Measurements from ENCODE around the gene STAMBPL1. TPM values are rescaled to one million over a fixed set of nuclear protein-coding genes. Genes with fewer than 3 reads are reported as not detected.

Gene STAMBPL1
- polyA plus RNA-seq, 1 donor from 2014 or later: 21.9 TPM

DNA sequence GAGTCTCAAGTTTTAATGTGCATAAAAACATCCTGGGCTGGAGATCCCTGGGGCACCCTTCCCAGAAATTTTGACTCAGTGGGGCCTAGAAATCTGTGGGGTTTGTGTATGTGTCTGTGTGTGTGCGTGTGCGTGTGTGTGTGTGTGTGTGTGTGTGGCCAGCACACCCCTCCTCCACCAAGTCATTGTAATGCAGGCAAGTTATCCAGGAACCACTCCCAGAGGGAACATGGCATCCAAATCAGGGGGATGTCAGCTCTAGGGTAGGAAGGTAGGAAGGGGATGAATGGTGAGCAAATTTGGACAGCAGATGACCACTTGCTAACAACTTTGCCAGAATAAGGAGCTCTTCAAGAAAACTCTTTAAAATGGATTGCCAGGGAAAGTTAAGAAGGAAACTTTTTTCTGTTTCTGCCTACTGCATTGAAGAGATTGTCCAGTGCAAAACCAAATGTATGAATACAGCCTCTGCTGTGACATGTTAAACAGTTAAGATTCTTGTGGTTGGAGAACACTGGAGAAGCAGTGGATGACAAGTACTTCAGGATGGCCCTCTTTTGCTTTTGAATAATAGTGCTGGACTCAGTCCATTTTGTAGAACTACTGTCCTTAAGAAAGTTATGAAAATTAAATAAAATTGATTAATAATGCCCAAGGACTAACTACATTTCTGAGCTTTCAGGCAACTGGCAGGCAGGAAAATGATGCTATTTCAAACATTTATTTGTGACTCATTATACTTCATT, 12.3 kb downstream of the STAMBPL1 start:
- Histone ChIP-seq H4K20me1 (ENCODE audit: insufficient read depth) (no peaks in the 10 kb centered on the region), H3K4me2 (ENCODE audit: low read length) (no peak overlapping the region), H3K79me2 (replicated peaks; ENCODE audit: insufficient read depth, low read length) (no peaks in the 10 kb centered on the region), H3F3A (ENCODE audit: insufficient read depth, low read length, poor library complexity, severe bottlenecking) (no peaks in the 10 kb centered on the region), H3K4me3 (ENCODE audit: low read length) (no peak overlapping the region), H2AFZ (ENCODE audit: low read depth, low read length) (no peak overlapping the region), H3K9ac (ENCODE audit: low read length) (no peak overlapping the region), H3K9me3 (ENCODE audit: low read length) (no peaks in the 10 kb centered on the region), H3K9me2 (ENCODE audit: insufficient read depth, low read length) (no peaks in the 10 kb centered on the region), H3K27me3 (ENCODE audit: insufficient read depth, low read depth, low read length) (no peaks in the 10 kb centered on the region), H3K36me3 (ENCODE audit: insufficient read depth, low read length) (no peaks in the 10 kb centered on the region), H3K27ac (ENCODE audit: low read length) (no peak overlapping the region)
- TF ChIP-seq MXI1 (conservative IDR thresholded peaks at IDR 0.05; ENCODE audit: poor library complexity, severe bottlenecking) (no peak), EP300 (conservative IDR thresholded peaks at IDR 0.05; ENCODE audit: poor library complexity, severe bottlenecking) (no peak), POLR2AphosphoS5 (IDR thresholded peaks at IDR 0.05) (no peak), TAF1 (IDR thresholded peaks at IDR 0.05; ENCODE audit: low read depth) (no peak), SMC3 (conservative IDR thresholded peaks at IDR 0.05; ENCODE audit: poor library complexity) (no peak), EZH2 (IDR thresholded peaks at IDR 0.05; ENCODE audit: borderline replicate concordance, insufficient read depth, low read length, poor library complexity, severe bottlenecking) (no peak), CTCF (IDR thresholded peaks at IDR 0.05; ENCODE audit: poor library complexity, severe bottlenecking) (no peak), RAD21 (conservative IDR thresholded peaks at IDR 0.05) (no peak)
- TF ChIP-seq, protein P1, sequence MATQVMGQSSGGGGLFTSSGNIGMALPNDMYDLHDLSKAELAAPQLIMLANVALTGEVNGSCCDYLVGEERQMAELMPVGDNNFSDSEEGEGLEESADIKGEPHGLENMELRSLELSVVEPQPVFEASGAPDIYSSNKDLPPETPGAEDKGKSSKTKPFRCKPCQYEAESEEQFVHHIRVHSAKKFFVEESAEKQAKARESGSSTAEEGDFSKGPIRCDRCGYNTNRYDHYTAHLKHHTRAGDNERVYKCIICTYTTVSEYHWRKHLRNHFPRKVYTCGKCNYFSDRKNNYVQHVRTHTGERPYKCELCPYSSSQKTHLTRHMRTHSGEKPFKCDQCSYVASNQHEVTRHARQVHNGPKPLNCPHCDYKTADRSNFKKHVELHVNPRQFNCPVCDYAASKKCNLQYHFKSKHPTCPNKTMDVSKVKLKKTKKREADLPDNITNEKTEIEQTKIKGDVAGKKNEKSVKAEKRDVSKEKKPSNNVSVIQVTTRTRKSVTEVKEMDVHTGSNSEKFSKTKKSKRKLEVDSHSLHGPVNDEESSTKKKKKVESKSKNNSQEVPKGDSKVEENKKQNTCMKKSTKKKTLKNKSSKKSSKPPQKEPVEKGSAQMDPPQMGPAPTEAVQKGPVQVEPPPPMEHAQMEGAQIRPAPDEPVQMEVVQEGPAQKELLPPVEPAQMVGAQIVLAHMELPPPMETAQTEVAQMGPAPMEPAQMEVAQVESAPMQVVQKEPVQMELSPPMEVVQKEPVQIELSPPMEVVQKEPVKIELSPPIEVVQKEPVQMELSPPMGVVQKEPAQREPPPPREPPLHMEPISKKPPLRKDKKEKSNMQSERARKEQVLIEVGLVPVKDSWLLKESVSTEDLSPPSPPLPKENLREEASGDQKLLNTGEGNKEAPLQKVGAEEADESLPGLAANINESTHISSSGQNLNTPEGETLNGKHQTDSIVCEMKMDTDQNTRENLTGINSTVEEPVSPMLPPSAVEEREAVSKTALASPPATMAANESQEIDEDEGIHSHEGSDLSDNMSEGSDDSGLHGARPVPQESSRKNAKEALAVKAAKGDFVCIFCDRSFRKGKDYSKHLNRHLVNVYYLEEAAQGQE (IDR thresholded peaks at IDR 0.05; ENCODE audit: borderline replicate concordance): no peak

DNA sequence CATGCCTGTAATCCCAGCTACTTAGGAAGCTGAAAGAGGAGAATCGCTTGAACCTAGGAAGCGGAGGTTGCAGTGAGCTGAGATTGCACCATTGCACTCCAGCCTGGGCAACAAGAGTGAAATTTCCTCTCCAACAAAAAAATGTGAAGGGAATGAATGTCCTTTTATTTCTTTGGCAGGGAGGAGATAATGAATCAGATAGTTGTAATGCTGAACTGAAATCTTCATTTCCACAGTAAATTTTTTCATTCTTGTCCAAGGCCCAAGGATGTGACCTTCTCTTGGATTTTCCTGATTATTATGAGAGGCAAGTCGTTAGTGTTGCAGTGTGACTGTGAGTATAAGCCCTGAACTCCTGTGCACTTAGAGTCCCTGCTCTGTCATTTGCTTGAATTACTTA, 13.6 kb downstream of the STAMBPL1 start:
- no peak overlapping the region for H3K9ac ChIP-seq (ENCODE audit: low read length)
- H3K4me3 ChIP-seq (ENCODE audit: low read length): no peak overlapping the region
- no peaks in the 10 kb centered on the region for H3F3A ChIP-seq (ENCODE audit: insufficient read depth, low read length, poor library complexity, severe bottlenecking)
- no peaks in the 10 kb centered on the region for H3K9me3 ChIP-seq (ENCODE audit: low read length)
- no peak overlapping the region for H2AFZ ChIP-seq (ENCODE audit: low read depth, low read length)
- H4K20me1 ChIP-seq (ENCODE audit: insufficient read depth): no peaks in the 10 kb centered on the region
- H3K36me3 ChIP-seq (ENCODE audit: insufficient read depth, low read length): no peaks in the 10 kb centered on the region
- no peak overlapping the region for H3K27ac ChIP-seq (ENCODE audit: low read length)
- no peaks in the 10 kb centered on the region for H3K79me2 ChIP-seq (replicated peaks; ENCODE audit: insufficient read depth, low read length)
- H3K4me2 ChIP-seq (ENCODE audit: low read length): no peak overlapping the region
- no peaks in the 10 kb centered on the region for H3K9me2 ChIP-seq (ENCODE audit: insufficient read depth, low read length)
- H3K27me3 ChIP-seq (ENCODE audit: insufficient read depth, low read depth, low read length): no peaks in the 10 kb centered on the region
- no peak for TF ChIP-seq SMC3 (conservative IDR thresholded peaks at IDR 0.05; ENCODE audit: poor library complexity)
- TF ChIP-seq, protein P1 (IDR thresholded peaks at IDR 0.05; ENCODE audit: borderline replicate concordance): no peak
- no peak for TF ChIP-seq POLR2AphosphoS5 (IDR thresholded peaks at IDR 0.05)

Measured in neural cell (in vitro differentiated cells).